ENCODE data around the gene ADAMTS2. TPM values are rescaled to one million over a fixed set of nuclear protein-coding genes. Genes with fewer than 3 reads are reported as not detected.

The ADAMTS2 gene
- total RNA-seq, 2 experiments from 2014 or later = not detected

DNA sequence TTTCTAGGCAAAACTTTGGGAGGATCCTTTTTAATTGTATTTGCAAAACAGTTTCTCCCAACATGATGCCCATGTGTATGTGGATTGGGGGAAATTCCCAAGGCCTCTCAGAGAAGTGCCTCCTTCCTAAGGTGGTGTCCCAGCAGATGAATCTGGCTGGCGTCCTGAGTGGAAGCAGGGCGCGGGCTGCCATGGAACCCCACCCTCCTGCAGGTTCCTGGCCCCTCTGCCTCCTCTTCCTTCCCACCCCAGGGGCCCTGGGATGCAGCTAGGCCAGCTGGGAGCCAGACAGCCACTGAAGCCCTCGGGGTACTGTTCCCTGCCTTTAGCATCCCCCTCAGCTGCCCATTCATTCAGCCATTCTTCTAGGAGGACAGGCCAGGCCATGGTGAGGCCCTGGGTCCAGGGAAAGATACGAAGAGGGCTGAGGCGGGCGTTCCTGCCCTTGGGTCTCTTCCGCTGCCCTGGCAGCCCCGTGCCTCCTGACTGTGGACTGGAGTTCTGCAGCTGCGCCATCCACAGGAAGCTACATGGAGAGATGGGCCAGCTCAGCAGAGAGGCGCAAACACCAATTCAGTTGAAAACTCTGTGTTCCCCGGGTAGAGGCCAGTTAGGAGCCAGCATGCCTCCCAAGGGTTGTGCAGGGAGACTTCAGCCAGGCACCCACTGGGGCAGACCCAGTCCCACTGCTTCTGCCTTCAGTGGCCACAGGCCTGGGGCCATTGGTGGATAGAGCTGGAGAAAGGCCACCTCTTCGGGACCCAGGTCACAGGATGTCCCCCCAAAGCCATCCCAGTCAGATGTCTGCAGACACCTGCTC lies 36.5 kb downstream of the ADAMTS2 start:
- Histone ChIP-seq H3K4me1 (ENCODE audit: insufficient read depth, low read length) (no peaks in the 10 kb centered on the region), H3K9me3 (ENCODE audit: control insufficient read depth in 1 of 2, insufficient read depth in 1 of 2, low read length in 2 of 2) (peaks cover 14 to 37% of the 10 kb centered on the region in 2 experiments), H3K36me3 (ENCODE audit: insufficient read depth, low read length) (no peaks in the 10 kb centered on the region), H3K27ac (ENCODE audit: low read depth in 1 of 2, low read length in 2 of 2) (no peak overlapping the region), H3K4me3 (ENCODE audit: low read length) (no peak overlapping the region), H3K27me3 (ENCODE audit: control insufficient read depth in 1 of 2, insufficient read depth in 2 of 2, low read length in 2 of 2) (no peaks in the 10 kb centered on the region)
- Mint-ChIP-seq H3K4me1 (ENCODE audit: low read depth) (no peaks in the 10 kb centered on the region), H3K27me3 (no peaks in the 10 kb centered on the region), H3K9me3 (peaks cover 9% of the 10 kb centered on the region), H3K4me3 (no peak overlapping the region), H3K27ac (no peak overlapping the region), H3K36me3 (ENCODE audit: low read depth) (no peaks in the 10 kb centered on the region)
- intact Hi-C loops (cut with DNase I, micrococcal nuclease) = no loop called here
- ChIA-PET POLR2A (no interaction called here), CTCF (no interaction called here)
- TF ChIP-seq, protein P1, sequence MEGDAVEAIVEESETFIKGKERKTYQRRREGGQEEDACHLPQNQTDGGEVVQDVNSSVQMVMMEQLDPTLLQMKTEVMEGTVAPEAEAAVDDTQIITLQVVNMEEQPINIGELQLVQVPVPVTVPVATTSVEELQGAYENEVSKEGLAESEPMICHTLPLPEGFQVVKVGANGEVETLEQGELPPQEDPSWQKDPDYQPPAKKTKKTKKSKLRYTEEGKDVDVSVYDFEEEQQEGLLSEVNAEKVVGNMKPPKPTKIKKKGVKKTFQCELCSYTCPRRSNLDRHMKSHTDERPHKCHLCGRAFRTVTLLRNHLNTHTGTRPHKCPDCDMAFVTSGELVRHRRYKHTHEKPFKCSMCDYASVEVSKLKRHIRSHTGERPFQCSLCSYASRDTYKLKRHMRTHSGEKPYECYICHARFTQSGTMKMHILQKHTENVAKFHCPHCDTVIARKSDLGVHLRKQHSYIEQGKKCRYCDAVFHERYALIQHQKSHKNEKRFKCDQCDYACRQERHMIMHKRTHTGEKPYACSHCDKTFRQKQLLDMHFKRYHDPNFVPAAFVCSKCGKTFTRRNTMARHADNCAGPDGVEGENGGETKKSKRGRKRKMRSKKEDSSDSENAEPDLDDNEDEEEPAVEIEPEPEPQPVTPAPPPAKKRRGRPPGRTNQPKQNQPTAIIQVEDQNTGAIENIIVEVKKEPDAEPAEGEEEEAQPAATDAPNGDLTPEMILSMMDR (IDR thresholded peaks at IDR 0.05) = no peak
- DNase-seq (no peak), ATAC-seq (ENCODE audit: poor library complexity) (no peak)

GRCh38 chr5:179307931-179308471 lies 37.3 kb downstream of the ADAMTS2 start:
- H3K4me1 Mint-ChIP-seq (ENCODE audit: low read depth) = no peaks in the 10 kb centered on the region
- no peak for DNase-seq
- no peaks in the 10 kb centered on the region for H3K36me3 ChIP-seq (ENCODE audit: insufficient read depth, low read length)
- ChIA-PET CTCF (no interaction called here), POLR2A (no interaction called here)
- no peak overlapping the region for H3K27ac ChIP-seq (ENCODE audit: low read depth in 1 of 2, low read length in 2 of 2)
- H3K27ac Mint-ChIP-seq = no peak overlapping the region
- no peaks in the 10 kb centered on the region for H3K27me3 Mint-ChIP-seq
- intact Hi-C loops (cut with DNase I, micrococcal nuclease) = no loop called here
- H3K36me3 Mint-ChIP-seq (ENCODE audit: low read depth) = no peaks in the 10 kb centered on the region
- H3K4me3 ChIP-seq (ENCODE audit: low read length) = no peak overlapping the region
- TF ChIP-seq, protein P1 (IDR thresholded peaks at IDR 0.05) = no peak
- no peak overlapping the region for H3K4me3 Mint-ChIP-seq
- no peaks in the 10 kb centered on the region for H3K27me3 ChIP-seq (ENCODE audit: control insufficient read depth in 1 of 2, insufficient read depth in 2 of 2, low read length in 2 of 2)
- no peak for ATAC-seq (ENCODE audit: poor library complexity)
- H3K9me3 ChIP-seq (ENCODE audit: control insufficient read depth in 1 of 2, insufficient read depth in 1 of 2, low read length in 2 of 2) = peaks cover 14 to 40% of the 10 kb centered on the region in 2 experiments
- peaks cover 9% of the 10 kb centered on the region for H3K9me3 Mint-ChIP-seq
- H3K4me1 ChIP-seq (ENCODE audit: insufficient read depth, low read length) = no peaks in the 10 kb centered on the region

GRCh38 chr5:179307013-179307800 lies 38.1 kb downstream of the ADAMTS2 start:
- ChIA-PET CTCF (no interaction called here), POLR2A (no interaction called here)
- H3K27ac ChIP-seq (ENCODE audit: low read depth in 1 of 2, low read length in 2 of 2) = no peak overlapping the region
- Mint-ChIP-seq H3K4me3 (no peak overlapping the region), H3K27ac (no peak overlapping the region), H3K4me1 (ENCODE audit: low read depth) (no peaks in the 10 kb centered on the region), H3K9me3 (peaks cover 9% of the 10 kb centered on the region), H3K27me3 (no peaks in the 10 kb centered on the region), H3K36me3 (ENCODE audit: low read depth) (no peaks in the 10 kb centered on the region)
- H3K4me3 ChIP-seq (ENCODE audit: low read length) = no peak overlapping the region
- ATAC-seq (ENCODE audit: poor library complexity) (no peak), DNase-seq (no peak)
- TF ChIP-seq, protein P1 (IDR thresholded peaks at IDR 0.05) = no peak
- intact Hi-C loops (cut with DNase I, micrococcal nuclease) = no loop called here
- H3K9me3 ChIP-seq (ENCODE audit: control insufficient read depth in 1 of 2, insufficient read depth in 1 of 2, low read length in 2 of 2) = peaks cover 14 to 45% of the 10 kb centered on the region in 2 experiments
- H3K27me3 ChIP-seq (ENCODE audit: control insufficient read depth in 1 of 2, insufficient read depth in 2 of 2, low read length in 2 of 2) = no peaks in the 10 kb centered on the region
- H3K4me1 ChIP-seq (ENCODE audit: insufficient read depth, low read length) = no peaks in the 10 kb centered on the region
- no peaks in the 10 kb centered on the region for H3K36me3 ChIP-seq (ENCODE audit: insufficient read depth, low read length)
